ENCODE measurements around the gene TBC1D5. TPM values are rescaled to one million over a fixed set of nuclear protein-coding genes. Genes with fewer than 3 reads are reported as not detected.

The TBC1D5 gene
- total RNA-seq, 1 experiment from 2014 or later: 33.9 TPM

- Histone ChIP-seq H3K27me3 (ENCODE audit: insufficient read depth, low read length) (no peaks in the 10 kb centered on the region), H3K9ac (ENCODE audit: low read length) (no peak overlapping the region), H3K9me2 (ENCODE audit: insufficient read depth) (no peaks in the 10 kb centered on the region), H3K4me1 (ENCODE audit: control insufficient read depth in 1 of 2, insufficient read depth in 2 of 2, low read length in 2 of 2) (no peaks in the 10 kb centered on the region), H3K27ac (ENCODE audit: low read depth, low read length) (no peak overlapping the region), H3K79me2 (ENCODE audit: insufficient read depth, low read length) (no peaks in the 10 kb centered on the region), H2AFZ (ENCODE audit: low read depth, low read length, poor library complexity, severe bottlenecking) (no peak overlapping the region), H3K4me3 (replicated peaks in 1 of 2; ENCODE audit: low read depth in 1 of 2, low read length in 2 of 2) (no peak overlapping the region), H4K20me1 (ENCODE audit: insufficient read depth) (no peaks in the 10 kb centered on the region), H3K4me2 (ENCODE audit: low read length) (no peak overlapping the region), H3K9me3 (ENCODE audit: control insufficient read depth in 1 of 2, insufficient read depth in 1 of 2, low read depth in 1 of 2, low read length in 2 of 2) (no peaks in the 10 kb centered on the region), H3K36me3 (ENCODE audit: control insufficient read depth in 1 of 2, insufficient read depth in 2 of 2, low read length in 2 of 2) (no peaks in the 10 kb centered on the region)
- ChIA-PET CTCF (no interaction called here), RAD21 (ENCODE audit: low non-redundant PET in 1 of 2, low total read pairs in 2 of 2, uncharacterized antibody in 2 of 2, unreplicated experiment in 2 of 2) (no interaction called here), POLR2A (no interaction called here)
- DNase-seq (ENCODE audit: low read depth, low spot score): no peak
- intact Hi-C loops (cut with micrococcal nuclease): no loop called here
- no TSS peak for BruUV-seq (replicated peaks)
- TF ChIP-seq ELF1 (IDR thresholded peaks at IDR 0.05; ENCODE audit: borderline replicate concordance, low read depth): no peak
- TF ChIP-seq EGR1 (IDR thresholded peaks at IDR 0.05; ENCODE audit: low read depth): no peak
- ATAC-seq: no peak
Observed at GRCh38 chr3:17227472-17227871, 515.0 kb downstream of the TBC1D5 start.

GRCh38 chr3:17221529-17221928, 520.9 kb downstream of the TBC1D5 start:
- H3K4me3 ChIP-seq (replicated peaks in 1 of 2; ENCODE audit: low read depth in 1 of 2, low read length in 2 of 2): no peak overlapping the region
- BruUV-seq (replicated peaks): no TSS peak
- no peaks in the 10 kb centered on the region for H4K20me1 ChIP-seq (ENCODE audit: insufficient read depth)
- intact Hi-C loops (cut with micrococcal nuclease): no loop called here
- ChIA-PET POLR2A (no interaction called here), CTCF (no interaction called here), RAD21 (ENCODE audit: low non-redundant PET in 1 of 2, low total read pairs in 2 of 2, uncharacterized antibody in 2 of 2, unreplicated experiment in 2 of 2) (no interaction called here)
- H3K79me2 ChIP-seq (ENCODE audit: insufficient read depth, low read length): no peaks in the 10 kb centered on the region
- H3K27me3 ChIP-seq (ENCODE audit: insufficient read depth, low read length): no peaks in the 10 kb centered on the region
- H3K36me3 ChIP-seq (ENCODE audit: control insufficient read depth in 1 of 2, insufficient read depth in 2 of 2, low read length in 2 of 2): no peaks in the 10 kb centered on the region
- no peak overlapping the region for H2AFZ ChIP-seq (ENCODE audit: low read depth, low read length, poor library complexity, severe bottlenecking)
- H3K9me3 ChIP-seq (ENCODE audit: control insufficient read depth in 1 of 2, insufficient read depth in 1 of 2, low read depth in 1 of 2, low read length in 2 of 2): no peaks in the 10 kb centered on the region
- no peak overlapping the region for H3K27ac ChIP-seq (ENCODE audit: low read depth, low read length)
- no peak for ATAC-seq
- H3K4me2 ChIP-seq (ENCODE audit: low read length): no peak overlapping the region
- H3K9ac ChIP-seq (ENCODE audit: low read length): no peak overlapping the region
- TF ChIP-seq CBX3 (IDR thresholded peaks at IDR 0.05; ENCODE audit: low read depth) (no peak), POLR2AphosphoS5 (IDR thresholded peaks at IDR 0.05; ENCODE audit: low read depth, low read length) (no peak), ELF1 (IDR thresholded peaks at IDR 0.05; ENCODE audit: borderline replicate concordance, low read depth) (no peak), ZFX (IDR thresholded peaks at IDR 0.05) (no peak), CEBPB (IDR thresholded peaks at IDR 0.05; ENCODE audit: low read depth) (no peak), RAD21 (IDR thresholded peaks at IDR 0.05; ENCODE audit: low read depth) (no peak), POLR2A (IDR thresholded peaks at IDR 0.05; ENCODE audit: borderline replicate concordance, extremely low read depth, insufficient read depth, insufficient read length) (no peak), SP1 (IDR thresholded peaks at IDR 0.05; ENCODE audit: low read depth) (no peak), ZNF274 (IDR thresholded peaks at IDR 0.05; ENCODE audit: low read depth, low read length) (no peak)
- DNase-seq (ENCODE audit: low read depth, low spot score): no peak
- no peaks in the 10 kb centered on the region for H3K4me1 ChIP-seq (ENCODE audit: control insufficient read depth in 1 of 2, insufficient read depth in 2 of 2, low read length in 2 of 2)
- H3K9me2 ChIP-seq (ENCODE audit: insufficient read depth): no peaks in the 10 kb centered on the region

Data from HCT116 (cell line).